Brain pericyte (primary cell): ENCODE data around the gene GLI2.
A peak's percentile ranks its signal among the peaks of the same experiment; 100 is the strongest.

Source experiments
- DNase-seq: peaks from one replicate; pipeline ENCODE4 v3.0.0-alpha.2; 2012; ENCODE audit warnings: low read depth, low spot score

The GLI2 gene

DNA sequence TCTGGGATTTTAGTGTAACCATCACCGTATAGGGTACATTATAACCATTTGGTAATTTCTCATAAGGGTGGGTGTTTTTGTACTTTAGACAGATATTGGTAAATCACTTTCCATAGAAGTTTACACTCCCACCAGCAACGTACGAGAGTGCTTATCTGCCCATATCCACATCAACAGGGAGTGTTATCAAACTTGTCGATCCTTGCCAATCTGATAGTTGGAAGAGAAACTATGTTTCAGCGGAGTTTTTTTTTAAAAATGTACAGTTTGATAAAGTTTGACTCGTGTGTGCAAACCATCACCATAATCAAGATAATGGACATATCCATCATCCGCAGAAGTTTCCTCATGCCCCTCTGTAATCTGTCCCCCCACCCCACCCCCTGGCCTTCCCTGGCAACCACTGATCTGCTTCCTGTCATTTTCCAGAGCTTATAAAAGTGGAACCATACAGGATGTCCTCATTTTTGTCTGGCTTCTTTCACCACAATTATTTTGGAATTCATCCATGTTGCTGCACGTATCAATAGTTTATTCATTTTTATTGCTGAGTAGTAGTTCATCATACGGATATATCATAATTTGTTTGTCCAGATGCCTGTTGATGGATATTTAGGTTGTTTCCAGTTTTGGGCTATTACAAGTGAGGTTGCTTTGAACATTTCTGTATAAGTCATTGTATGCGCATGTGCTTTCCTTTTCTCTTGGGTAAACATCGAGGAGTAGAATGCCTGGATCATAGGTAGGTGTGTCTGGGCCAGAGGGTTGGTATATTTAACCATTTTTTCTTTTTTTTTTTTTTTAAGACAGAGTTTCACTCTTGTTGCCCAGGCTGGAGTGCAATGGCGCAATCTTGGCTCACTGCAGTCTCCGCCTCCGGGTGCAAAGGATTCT lies 18.6 kb downstream of the GLI2 start:
- DNase-seq: no peak

DNA sequence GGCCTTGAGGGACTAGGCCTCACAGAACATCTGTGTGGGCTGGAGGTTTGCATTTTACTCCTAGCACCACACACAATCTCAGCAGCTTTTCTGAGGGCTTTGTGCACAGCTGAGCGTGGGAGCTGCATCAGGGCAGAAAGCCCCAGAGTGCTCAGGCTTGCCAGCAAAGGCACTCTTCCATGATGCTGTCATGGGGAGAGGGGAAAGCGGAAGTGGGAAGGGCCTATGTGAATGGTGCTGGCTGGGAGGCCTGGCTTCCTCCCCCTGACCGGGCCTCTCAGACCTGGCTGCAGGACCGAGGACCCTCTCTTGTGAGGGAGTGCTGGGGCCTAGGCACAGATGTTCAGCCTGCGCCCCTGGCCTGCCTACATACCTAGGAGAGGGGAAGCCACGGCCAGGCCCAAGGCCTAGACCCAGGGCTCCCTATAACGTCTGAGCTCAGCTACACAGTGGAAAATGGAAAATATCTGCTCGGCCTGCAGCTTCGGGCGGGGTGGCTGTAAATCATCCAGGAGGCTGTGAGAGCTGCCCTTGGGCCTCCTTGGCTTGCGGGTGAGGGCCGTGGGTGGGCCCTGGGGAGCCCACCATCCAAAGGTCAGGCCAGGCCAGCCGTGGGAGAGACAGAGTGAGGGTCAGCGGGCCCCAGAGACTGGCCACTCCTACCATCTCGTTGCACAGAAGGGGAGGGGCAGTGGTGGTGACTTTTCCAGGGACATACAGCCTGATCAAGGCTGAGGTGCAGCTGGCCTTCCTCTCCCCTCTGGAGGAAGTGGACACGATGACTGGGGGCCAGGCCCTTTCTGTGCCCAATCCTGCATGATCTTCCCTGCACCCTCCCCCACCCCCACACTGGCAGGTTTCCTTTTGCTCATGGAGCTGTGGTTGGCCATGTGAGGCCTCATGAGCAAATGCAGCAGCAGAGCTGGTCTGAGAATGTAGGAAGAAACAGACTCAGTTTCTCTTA lies 22.8 kb downstream of the GLI2 start:
- DNase-seq: no peak

DNA sequence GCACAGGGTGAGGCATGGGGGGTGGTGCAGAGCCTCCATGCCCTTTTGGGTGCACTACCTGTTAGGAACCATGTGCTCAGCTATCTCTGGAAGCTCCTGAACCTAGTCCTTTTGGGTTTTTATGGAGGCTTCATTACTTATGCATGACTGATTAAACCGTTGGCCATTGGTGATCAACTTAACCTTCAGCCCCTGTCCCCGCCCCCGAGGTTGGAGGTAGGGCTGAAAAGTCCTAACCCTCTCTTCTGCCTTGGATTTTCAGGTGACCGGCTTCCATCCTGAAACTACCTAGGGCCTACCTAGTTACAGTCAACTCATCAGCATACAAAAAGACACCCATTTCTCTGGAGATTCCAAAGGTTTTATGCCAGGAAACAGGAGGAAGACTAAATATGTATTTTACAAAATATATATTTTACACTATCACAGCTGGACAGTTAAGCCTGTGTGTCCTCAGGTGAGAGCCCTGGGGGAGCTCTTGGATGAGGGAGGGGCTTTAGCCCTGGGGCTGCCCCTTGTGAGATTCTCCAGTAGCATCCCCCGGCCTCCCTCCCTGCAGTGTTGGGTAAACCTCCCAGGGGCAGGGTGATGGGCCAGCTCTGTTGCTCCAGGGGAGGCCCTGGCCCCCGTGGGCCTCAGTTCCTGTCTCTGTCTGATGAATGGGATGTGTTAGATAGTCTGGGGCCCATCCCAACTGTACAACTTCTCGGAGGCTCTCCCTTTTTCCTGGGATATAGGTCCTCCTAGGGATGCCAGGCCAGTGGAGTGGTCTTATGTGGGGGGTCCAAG lies 24.1 kb downstream of the GLI2 start:
- no peak for DNase-seq

DNA sequence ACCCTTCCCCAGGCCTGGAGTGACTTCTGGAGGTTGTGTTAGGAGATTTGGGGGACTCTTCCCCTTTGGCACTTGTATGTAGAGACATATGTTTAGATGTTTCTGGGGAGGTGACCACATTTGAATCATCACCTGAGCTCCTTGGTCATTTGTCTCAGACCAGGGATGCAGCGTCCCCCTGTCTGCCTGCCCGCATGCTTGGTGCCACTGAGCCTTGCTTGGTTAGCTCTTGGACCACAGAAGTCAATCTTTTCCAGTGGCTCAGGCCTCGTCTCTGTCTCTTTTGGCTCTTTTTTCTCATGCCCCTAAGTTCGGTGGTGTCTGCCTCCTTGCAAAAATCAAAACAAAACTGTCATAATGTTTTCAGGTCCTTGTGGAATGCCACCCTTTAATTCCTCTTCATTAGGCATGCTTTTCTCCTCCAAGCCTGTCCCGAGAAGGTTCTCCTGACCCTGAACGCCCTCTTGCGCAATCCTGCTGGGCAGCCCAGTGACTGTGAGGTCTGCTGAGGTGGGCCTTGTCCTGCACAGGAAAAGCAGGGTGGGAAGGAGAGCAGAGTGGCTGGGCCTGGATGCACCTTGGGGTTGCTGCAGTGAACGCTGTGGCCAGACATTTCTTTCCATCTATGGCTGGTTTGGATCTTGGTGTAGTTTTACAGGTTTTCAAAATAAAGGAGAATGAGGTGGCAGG lies 24.9 kb downstream of the GLI2 start:
- DNase-seq: no peak

DNA sequence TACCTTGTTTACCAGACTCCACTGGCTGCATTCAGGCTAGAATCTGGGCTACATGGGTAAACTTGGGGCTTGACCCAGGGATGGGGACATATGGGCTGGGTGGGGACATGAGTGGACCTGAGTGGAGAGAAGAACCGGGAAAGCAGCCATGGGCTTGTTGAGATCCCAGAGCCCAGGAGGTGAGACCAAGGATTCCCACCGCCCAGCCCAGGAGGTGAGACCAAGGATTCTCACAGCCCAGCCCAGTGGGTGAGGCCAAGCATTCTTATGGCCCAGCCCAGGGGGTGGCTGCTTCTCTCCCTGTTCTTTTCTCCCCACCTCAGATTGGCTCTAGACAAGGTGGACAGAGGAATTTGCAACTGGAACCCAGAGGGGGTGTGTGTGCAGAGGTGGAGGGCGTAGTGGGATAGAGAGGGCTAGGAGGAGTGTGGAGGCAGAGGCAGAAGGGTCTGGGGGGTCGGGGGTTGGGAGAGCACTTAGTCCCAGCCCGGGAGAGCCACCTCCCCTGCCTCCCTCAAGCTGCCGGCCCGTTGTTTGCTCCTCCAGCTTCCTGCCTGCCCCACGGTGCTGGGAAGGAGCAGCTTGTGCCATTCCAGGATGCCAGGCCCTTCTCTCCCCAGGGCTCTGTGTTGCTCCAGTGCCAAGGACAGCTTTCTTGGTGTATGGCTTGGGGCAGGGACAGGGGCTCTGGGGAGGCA lies 25.6 kb downstream of the GLI2 start:
- no peak for DNase-seq

DNA sequence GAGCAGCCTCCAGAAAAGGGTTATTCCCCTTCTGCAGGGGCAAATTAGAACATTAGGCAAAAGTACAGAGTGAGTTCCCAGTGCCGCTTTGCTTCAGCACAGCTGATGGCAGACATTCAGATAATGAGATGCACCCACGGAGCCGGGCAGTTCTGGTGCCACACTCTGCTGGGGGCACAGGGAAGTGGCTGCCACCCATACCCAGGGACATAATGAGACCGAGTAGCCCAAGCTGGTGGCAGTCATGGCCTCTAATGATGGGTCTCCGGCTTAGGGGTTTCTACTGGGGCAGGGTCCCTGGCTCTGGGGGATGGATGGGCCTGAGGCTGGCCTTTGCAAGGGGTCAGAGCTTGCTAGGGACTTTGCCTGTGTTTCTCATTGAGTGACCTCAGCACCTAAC lies 26.2 kb downstream of the GLI2 start:
- no peak for DNase-seq

DNA sequence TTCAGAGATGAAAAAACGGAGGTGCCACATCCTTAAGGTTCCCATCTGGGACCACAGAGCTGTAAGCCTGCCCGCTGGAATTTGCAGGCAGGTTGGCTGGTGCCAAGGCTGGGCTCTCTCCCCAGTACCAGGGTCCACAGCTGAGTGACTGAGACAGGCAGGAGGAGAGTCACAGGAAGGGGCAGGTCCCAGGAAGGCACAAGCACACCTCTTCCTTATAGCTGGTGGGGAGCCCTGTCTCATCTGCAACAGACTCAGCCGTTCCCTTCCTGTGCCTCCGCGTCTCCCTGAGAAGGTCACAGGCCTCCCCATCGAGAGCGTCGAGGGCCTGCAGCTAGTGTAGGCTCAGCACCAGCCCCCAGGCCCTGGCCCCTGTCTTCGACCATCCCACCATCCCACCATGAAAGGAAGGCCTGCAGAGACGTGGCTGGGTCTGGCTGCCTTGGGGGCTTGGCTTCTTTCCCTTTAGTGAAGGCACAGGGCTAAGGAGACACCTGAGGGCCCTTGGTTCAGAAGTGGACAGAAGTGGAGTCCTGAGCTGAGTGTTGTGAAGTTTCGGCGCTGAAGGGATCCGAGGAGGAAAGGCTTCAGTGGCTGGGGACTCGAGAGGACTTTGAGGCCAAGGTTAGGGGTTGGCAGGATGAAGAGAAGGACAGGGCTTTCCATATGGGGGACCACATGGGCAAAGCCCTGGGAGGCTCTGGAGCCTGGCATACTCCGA lies 26.8 kb downstream of the GLI2 start:
- DNase-seq: no peak

DNA sequence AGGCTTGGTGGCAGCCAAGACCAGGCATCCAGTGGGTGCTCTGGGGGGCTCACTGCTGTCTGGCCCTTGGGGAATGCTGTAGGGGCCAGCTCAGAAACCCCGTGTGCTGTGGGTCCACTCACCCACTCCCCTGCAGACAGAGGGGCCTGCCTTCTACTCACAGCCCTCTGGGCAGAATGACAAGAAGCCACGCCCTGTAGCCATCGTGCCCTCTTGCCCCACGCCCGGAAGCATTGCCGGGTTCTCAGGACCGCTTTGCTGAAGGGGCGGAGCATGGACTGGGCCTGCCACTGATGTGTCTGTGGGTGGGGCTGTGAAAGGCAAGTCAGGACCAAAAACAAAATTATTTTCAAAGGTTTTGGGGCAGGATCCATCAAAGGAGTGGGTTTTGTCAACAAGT lies 27.8 kb downstream of the GLI2 start:
- no peak for DNase-seq

DNA sequence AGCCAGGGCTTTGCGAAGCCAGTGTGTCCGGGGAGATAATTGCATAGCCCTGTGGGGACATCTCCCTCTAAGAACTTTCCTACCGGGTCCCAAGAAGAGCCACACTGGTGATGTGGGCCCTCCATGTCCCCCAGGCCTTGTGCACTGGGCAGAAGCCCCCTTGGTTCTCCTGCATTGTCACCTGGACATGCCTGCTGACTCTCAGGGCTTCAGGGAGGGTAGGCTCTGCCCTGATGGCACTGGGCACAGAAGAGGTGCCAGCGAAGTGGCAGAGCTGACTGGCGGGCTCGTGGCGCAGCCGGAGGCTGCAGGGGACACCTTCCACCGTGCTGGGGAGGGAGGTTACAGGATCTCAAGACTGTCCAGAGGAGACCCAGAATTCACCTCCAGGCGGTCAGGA lies 28.3 kb downstream of the GLI2 start:
- no peak for DNase-seq

DNA sequence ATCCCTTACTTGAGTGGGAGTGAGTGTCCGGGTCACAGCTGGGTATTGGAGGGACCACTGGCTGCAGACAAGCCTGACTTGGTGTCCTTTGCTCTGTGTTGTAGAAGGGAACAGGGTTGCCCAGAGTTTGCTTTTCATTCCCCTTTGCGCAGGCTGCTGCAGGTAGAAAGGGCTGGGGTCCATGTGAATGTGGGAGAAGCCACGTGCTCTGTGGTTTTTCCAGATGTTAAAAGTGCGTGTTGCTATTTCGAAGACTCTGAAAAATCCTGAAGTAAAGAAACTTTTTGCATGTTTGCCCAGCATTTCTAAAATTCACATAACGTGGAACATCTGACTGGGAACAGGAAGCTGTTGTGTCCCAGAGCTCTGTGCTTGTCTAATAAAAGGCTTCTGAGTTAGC lies 28.8 kb downstream of the GLI2 start:
- DNase-seq: no peak

DNA sequence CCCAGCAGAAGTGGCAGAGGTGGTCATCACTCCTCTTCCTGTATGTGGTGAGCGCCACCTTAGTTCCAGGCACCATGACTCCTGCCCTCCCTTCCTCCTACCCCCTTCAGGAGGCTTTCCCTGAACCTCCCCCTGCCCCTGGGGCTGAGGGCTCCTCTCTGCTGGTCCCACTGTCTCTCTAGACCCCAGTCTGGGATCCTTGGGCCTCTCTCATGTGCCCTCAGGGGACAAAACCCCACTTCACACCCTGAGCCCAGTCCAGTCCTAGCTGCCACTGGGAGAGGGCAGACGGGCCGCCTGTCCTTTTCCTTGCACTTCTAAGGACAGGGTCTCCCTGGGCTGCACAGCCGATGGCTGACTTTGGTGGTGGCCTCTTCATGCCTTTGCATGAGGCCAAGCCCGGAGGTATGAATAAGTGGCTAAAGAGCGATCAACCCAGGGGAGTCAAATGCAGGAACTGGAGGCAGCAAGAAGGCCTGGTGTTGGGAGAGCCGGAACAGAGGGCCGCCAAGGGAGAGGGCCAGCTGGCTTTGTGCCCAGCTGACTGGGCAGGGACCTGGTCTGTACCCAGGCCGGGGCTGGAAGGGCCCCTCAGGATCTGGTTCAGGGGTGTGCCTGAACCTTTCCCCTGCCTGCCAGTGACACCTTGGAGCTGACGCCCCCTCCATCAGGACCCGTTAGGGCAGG lies 29.5 kb downstream of the GLI2 start:
- no peak for DNase-seq

DNA sequence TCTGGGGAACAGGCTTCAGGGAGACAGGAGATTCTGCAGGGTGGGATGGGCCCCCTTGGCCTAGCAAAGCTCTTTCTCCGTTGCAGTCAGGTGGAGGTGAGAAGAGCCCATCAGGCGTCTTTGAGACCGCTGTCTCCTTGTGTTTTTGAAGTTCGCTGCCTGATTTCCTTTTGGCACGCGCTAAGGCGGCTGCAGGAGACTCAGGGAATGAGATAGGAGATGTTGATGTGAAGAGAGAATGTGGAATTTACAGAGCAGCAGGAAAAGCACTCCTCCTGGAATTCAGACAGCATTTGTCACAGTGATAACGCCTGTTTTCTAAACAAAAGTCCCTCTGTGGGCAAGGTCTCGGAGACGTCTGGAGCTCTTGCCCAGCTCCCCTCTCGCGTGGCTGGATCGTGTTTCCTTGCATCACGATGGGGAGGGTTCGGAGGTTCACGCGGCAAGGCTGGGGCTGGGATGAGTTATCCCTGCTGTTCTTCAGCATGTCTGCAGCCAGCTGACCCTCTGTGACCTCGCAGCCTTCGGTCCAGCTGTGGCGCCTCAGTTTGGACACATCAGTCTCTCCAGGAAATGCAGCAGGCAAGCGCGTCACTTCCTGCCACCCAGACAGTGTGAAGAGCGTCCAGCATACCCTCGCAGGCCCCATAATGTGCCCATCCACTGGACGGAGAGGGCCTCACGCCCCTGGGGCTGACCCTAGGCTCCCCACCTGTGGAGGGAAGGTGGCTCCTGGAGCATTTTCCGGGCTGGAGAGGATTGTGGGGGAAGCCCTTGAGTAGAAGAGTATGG lies 30.2 kb downstream of the GLI2 start:
- DNase-seq: peak; percentile 76

DNA sequence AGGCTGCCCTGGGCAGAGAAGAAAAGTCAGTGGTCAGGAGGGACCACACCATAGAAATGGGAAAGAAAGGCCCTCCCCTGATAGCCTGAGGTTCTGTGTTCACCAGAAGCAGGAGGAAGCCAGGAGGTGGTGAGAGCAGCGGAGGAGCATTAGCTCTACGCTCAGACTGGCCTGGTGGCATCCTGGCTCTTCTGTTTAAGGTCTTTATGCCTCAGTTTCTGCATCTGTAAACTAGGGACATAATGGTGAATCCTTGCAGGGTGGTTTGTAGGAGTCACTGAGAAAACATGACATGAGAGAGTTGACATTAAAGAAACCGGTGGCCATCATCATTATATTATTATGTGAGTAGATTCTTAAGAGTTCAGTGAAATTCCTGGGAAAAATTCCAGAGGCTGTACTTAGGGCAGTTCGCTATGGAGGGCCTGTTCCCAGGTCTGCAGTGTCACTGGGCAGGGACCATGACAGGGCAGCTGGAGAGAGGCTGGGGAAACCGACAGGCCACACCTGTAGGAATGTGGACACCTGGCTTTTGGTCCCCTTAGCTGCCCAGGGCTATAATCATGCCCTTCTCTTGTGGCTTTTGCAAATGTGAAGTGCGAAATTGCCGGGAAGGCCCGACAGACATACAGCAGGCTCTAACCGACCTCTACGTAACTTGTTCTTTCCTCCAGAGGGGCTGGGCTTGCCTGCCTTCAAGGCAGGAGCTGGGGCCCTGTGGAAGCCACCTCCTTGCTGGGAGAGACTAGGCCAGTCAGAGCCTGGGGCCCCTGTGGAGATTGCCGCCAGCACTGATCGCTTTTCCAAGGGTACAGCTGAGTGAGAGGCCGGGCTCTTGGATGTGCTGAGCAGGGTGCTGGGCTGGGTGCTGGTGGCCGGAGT lies 31.0 kb downstream of the GLI2 start:
- DNase-seq: no peak

DNA sequence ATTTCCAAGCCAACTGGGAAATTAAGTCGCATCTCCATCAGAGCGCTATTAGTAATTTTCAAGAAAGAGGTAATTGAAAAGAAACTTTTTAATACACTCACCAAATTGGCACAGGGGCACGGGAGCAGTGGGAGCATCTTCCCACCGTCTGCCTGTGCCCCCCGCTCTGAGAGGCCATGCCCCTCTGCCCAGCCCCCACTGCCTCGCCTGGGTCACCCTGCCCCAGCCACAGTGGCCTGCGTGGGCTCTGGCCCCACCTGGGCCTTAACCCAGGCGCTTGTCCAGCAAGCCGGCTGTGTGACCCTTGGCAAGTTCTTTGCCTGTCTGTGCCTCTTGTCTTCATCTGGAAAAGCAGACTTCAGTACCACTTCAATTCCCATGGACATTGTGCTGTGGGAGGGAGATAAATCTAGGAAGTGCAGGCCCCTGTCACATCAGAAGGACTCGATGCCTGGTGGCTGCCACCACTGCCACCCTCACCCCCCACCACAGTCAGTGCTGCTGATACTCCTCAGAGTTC lies 31.9 kb downstream of the GLI2 start:
- no peak for DNase-seq

DNA sequence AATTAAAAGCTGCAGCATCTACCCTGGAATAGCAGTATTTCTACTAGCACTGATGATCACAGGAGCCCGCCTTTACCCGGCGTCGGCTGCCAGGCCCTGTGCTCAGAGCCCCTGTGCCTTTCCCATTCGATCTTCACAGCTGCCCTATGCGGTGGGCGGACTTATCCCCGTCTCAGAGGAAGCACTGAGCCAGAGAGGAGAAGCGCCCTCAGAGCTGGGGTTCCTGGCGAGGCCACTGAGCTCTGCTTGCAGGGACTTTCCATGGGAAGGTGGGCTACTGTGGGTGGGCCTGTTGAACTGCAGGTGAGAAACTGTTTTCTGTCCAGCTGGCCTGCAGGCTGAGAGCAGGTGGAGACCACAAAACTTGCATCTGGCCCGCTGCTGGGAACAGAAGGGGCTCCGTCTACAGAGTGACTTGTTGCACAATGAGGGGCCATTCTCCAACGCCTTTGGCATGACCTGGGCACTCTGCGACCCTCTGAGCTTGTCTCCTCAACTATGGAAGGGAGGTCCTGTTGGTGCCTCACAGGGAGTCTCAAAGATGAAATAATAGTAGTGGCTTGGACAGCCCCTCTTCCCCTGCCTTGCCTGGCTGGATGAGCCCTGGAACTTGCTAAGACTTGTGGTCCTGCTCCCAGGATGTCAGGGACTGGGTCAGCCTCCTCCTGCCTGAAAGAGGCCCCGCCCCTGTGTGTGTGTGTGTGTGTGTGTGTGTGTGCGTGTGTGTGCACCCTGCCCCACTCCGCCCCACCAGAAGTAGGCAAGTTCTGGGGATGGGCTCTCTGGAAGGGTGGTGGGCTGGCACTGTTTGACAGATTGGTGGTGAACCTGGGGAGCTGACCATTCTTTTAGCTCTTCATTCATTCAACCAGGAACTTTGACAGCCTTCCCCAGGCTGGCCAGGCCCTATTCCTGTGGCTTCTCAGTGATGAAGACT lies 32.7 kb downstream of the GLI2 start:
- DNase-seq: no peak
